Activated CD8-positive, alpha-beta memory T cell treated with anti-CD3 and anti-CD28 coated beads, Interleukin-2, amount 50 U/mL, for 1 hour (primary cell): Measurements from ENCODE around the gene ASB4.
"Not testable (repeated sequence)": the region's sequence is repeated elsewhere in the genome, so short reads cannot be mapped to it uniquely, and the experiment has no call there.

ENCODE experiments used
- DNase-seq: peaks from one replicate; pipeline ENCODE4 v3.0.0-alpha.2; 2020; ENCODE audit errors: extremely low read depth

Gene ASB4

GRCh38 chr7:95478272-95479037, 7.3 kb upstream of the ASB4 start:
- DNase-seq: no peak

DNA sequence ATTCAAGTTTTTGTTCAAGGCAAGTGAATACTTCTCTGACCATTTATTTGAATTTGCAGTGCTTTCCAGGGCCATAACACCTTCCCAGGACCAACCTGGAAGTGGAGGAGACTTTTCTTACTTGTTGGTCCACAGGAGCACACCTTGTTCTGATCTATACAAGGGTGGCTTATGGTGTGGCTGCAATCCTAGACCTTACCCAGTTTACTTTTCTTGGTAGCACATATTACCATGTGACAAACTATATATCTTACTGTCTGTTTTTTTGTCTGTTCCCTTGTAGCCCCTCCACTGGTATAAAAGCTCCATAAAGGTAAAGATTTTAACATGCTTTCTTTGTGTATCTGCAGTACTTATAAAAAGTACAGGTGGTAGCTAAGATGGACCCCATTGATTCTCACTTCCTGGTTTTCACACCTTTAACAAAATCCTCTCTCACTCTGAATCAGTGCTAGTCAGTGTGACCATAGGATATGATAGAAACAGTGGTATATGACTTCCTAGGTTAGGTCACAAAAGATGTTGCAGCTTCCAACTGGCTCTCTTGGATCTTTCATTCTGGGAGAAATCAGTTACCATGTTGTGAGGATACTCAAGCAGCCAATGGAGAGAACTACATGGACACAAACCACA, 5.6 kb upstream of the ASB4 start:
- no peak for DNase-seq

GRCh38 chr7:95481271-95482165, 4.2 kb upstream of the ASB4 start:
- DNase-seq: no peak

DNA sequence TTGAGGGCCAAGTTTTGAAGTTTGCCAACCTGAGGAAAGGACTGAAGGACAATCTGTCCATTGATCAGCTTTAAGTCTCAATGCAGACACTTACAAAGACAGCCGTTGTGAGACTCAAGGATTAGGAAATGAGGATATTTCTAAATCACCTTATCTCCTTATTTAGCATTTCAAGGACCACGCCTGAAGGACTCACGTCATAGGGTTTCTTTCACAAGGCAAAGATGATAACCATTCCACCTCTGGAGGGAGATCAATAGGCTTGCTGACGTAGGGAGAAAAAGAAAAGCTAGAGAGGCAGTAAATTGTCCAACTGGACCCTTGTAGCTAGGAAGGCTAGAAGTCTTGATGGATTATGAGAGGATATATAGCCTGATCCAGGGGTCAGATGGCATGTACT, 3.3 kb upstream of the ASB4 start:
- DNase-seq: no peak

- DNase-seq: no peak
Measured at GRCh38 chr7:95490231-95490762, 4.6 kb downstream of the ASB4 start.

DNA sequence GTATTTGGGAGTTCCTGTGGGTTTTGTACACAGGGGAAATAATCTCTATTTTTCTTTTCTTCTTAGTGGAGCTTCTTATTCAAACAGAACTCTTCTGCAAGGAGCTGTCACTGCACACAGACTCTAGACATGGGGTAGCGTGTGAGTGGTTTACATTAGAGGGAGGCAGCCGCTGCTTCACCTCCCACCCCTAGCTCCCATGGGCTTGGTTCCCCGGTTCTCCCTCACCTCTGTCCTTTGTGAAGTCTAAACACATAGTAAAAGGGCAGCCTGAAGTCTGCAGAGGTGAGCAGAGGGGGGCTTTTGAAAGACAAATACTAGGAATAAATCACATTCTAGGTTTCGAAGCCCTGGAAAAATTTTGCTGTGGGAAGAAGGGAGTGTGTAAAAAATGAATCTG, 5.5 kb downstream of the ASB4 start:
- no peak for DNase-seq

GRCh38 chr7:95491634-95492314, 6.0 kb downstream of the ASB4 start:
- DNase-seq: no peak

DNA sequence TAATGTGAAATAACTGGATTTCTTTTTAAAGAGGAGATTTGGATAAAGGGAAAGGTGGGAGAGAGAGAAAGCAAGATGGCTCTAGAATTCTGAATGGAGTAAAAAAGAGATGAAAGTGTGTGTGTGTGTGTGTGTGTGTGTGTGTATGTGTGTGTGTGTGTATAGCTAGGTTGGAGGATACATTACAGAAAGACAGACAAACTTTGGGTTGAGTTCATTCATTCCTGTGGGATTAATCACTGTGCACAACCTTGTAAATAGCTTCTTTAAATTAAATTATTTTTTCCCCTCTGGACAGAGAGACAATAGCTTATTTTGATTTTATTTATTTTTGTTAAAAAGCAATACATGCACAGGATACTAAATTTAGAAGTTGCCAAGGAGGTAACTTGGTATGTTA, 7.5 kb downstream of the ASB4 start:
- DNase-seq: no peak

DNA sequence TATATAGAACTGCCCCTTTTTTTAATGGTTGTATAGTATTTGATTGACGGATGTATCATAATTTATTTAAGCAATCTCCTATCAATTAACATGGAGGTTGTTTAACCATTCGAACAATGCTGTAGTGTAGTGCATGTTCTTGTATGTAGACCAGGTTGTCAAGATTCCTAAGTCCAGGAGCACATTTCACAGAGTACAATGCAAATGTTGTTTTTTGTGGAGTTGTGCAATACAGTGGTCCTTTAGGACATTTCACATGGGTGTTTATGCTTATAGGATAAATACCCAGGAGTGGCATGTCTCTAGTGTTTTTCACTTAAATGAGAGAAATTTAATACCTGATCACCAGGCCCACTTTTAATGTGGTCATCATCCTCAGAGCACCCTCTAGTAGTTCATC, 8.1 kb downstream of the ASB4 start:
- DNase-seq: no peak

GRCh38 chr7:95501261-95501832, 15.6 kb downstream of the ASB4 start:
- DNase-seq: no peak

DNA sequence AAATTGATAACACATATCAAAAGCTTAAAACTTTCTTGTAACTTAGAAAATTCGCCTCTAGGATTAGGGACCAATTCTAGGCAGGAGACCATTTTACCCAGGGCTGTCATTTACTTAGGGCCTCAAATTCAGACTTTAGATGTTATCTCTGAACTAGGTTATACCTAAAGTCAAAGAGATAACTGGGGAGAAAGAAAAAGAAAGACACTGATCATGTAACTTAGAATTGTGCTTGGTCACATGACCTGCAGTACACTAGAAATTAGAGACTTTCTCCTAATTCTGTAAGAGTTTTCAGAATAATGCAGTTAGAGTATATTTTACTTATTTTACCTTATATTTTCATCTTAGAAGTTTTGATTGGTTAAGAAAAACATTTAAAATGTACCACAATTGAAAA, 16.7 kb downstream of the ASB4 start:
- no peak for DNase-seq

DNA sequence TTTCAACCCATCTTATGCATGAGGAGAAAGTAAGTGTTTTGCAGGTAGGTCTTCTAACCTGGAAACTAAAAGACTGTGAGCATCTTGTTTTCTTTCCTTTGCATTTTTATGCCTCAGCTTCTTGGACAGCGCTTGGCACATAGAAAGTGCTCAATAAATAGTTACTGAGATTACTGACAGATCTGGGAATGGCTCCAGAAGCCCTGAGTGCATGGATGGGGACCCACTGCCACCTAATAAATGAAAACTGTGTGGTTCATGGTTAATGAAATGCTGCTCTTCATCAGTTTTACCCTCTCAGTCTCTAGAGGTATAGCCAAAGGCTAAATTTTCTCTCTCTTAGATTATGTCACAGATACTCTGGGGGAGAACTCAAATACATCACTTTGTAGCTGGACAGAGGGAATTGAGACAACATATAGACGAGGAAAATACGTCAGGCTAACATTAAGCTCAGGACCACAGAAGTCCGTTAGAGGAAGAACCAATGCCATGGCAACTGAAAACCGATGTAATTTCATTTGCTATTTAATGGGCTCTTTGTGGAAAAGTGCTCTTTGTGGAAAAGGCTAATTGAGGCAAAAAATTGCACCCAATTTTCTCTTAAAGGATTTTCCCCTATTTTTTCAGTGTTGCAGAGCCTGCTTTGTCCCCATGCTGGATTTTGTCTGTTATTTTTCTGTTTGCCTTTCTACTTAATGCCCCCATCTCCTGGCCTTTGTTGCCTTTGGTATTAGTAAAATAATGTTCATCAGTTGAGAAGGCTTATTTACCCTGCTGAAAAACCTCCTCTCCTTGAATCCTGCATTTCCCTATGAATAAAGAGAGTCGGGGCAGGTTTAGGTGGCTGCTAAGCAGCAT, 17.8 kb downstream of the ASB4 start:
- no peak for DNase-seq

GRCh38 chr7:95504132-95504588, 18.4 kb downstream of the ASB4 start:
- not testable (repeated sequence) for DNase-seq

- DNase-seq: no peak
Measured at GRCh38 chr7:95508780-95509179, 23.0 kb downstream of the ASB4 start.

GRCh38 chr7:95509199-95509598, 23.5 kb downstream of the ASB4 start:
- DNase-seq: no peak

- no peak for DNase-seq
Measured at GRCh38 chr7:95511716-95512260, 26.0 kb downstream of the ASB4 start.

GRCh38 chr7:95517458-95517857, 31.7 kb downstream of the ASB4 start:
- no peak for DNase-seq

- no peak for DNase-seq
Measured at GRCh38 chr7:95517870-95518269, 32.1 kb downstream of the ASB4 start.

DNA sequence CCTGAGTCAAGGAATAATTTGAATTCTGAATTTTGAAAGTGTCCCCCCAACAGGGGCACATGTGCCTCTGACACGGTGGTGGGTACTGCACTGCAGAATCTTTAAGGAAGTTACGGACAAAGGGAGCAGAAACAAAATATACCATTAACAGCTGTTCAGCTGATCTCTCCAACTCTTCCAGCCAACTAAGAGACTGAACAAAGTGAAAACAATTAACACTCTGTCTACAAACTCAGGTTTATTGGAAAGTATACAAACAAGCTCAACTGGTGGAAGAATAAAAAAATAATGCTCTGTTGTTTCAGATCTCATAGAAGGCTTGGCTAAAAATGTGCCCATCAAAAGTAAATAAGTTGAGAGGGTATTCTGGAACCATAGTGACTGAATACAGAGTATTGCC, 34.4 kb downstream of the ASB4 start:
- no peak for DNase-seq

DNA sequence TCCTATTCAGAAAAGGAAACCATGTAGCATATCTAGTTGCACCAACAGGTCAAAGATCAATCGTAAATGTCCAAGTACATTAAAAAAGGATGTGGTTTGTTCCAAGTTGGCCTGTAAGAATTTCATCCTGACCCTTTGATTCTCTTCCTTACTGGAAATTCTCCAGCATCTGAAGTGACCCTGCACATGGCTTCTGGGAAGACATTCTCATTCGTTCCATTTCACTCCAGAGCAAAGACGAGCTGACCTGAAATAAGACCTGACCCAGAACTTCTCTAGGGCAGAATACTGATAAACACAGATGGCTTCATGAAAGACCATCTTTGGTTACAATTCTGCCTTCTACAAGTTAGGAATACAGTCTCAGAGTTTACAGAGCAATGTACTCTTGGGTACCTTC, 39.8 kb downstream of the ASB4 start:
- DNase-seq: no peak
